SK-N-SH (cell line): ENCODE measurements around the gene ZNF407. TPM values are rescaled to one million over a fixed set of nuclear protein-coding genes. Genes with fewer than 3 reads are reported as not detected.

Experiments
- CTCF ChIA-PET: fragments of 300-600, 350-600 bp; formaldehyde crosslinking; extraction: SDS; loops from one replicate; lab custom pipeline; 2021; lab: Yijun Ruan, JAX
- POLR2A ChIA-PET: fragments of 350-600 bp; sonication (Branson Sonifier 250); formaldehyde crosslinking; extraction: SDS; loops from one replicate; lab custom pipeline; 2020; ENCODE audit warnings: antibody characterized with exemption, inconsistent platforms; lab: Yijun Ruan, JAX
- DNase-seq: peaks from one replicate; pipeline ENCODE4 v3.0.0; 2012
- H2AFZ ChIP-seq: fragments of 200-600 bp; sonication (generic); 2 replicates; pipeline ENCODE4 v1.8.1; 2016; ENCODE audit warnings: antibody characterized with exemption, mild to moderate bottlenecking, low read depth
- H3F3A ChIP-seq: fragments of 200-600 bp; sonication (generic); replicated peaks from 2 replicates; pipeline ENCODE3; 2016; ENCODE audit warnings: antibody characterized with exemption, mild to moderate bottlenecking; ENCODE audit not compliant: insufficient read depth
- H3K27ac ChIP-seq, 2 experiments: fragments of 200-500 bp in 1 of 2; fragments of 200-600 bp in 1 of 2; sonication (Bioruptor generic) in 1 of 2; sonication (generic), shearing (Covaris generic) in 1 of 2; 2 replicates each; pipeline versions ENCODE4 v1.5.1 to v1.6.1; 2014 to 2016; ENCODE audit warnings: low read depth in 2 of 2, inconsistent platforms in 1 of 2, low read length in 1 of 2, mild to moderate bottlenecking in 1 of 2, mixed read lengths in 1 of 2
- H3K27me3 ChIP-seq: fragments of 200-600 bp; sonication (generic), shearing (Covaris generic); 2 replicates; pipeline ENCODE4 v1.6.1; 2016; ENCODE audit warnings: mixed run types; ENCODE audit not compliant: insufficient read depth
- H3K36me3 ChIP-seq, 2 experiments: fragments of 200-500 bp in 1 of 2; fragments of 200-600 bp in 1 of 2; sonication (Bioruptor generic) in 1 of 2; sonication (generic) in 1 of 2; replicated peaks in 1 of 2; 2 replicates each; pipeline versions ENCODE3 to v1.5.1; 2014 to 2016; ENCODE audit warnings: low read length in 1 of 2, mild to moderate bottlenecking in 1 of 2; ENCODE audit not compliant: insufficient read depth in 2 of 2, control insufficient read depth in 1 of 2
- H3K4me1 ChIP-seq, 2 experiments: fragments of 200-500 bp in 1 of 2; fragments of 200-600 bp in 1 of 2; sonication (Bioruptor generic) in 1 of 2; sonication (generic), shearing (Covaris generic) in 1 of 2; 2 replicates each; pipeline versions ENCODE4 v1.5.1 to v1.6.1; 2014 to 2016; ENCODE audit warnings: low read depth in 1 of 2, low read length in 1 of 2, mixed run types in 1 of 2; ENCODE audit not compliant: insufficient read depth in 2 of 2, control insufficient read depth in 1 of 2
- H3K4me2 ChIP-seq: fragments of 200-600 bp; sonication (generic), shearing (Covaris generic); 2 replicates; pipeline ENCODE4 v1.6.1; 2017; ENCODE audit warnings: mixed run types
- H3K4me3 ChIP-seq, 2 experiments: fragments of 200-500 bp in 1 of 2; fragments of 200-600 bp in 1 of 2; sonication (Bioruptor generic) in 1 of 2; sonication (generic), shearing (Covaris generic) in 1 of 2; 2 replicates each; pipeline versions ENCODE4 v1.5.1 to v1.8.1; 2014 to 2016; ENCODE audit warnings: low read depth in 2 of 2, inconsistent platforms in 1 of 2, low read length in 1 of 2, mild to moderate bottlenecking in 1 of 2, mixed read lengths in 1 of 2, moderate library complexity in 1 of 2
- H3K79me2 ChIP-seq: fragments of 200-600 bp; sonication (generic); 2 replicates; pipeline ENCODE4 v1.8.1; 2017; ENCODE audit warnings: mild to moderate bottlenecking; ENCODE audit not compliant: insufficient read depth
- H3K9ac ChIP-seq: fragments of 200-600 bp; sonication (generic); 2 replicates; pipeline ENCODE4 v1.6.1; 2017; ENCODE audit warnings: mixed run types
- H3K9me2 ChIP-seq: fragments of 200-600 bp; sonication (generic); 2 replicates; pipeline ENCODE4 v1.6.1; 2017; ENCODE audit warnings: mixed run types
- H3K9me3 ChIP-seq: fragments of 200-600 bp; sonication (generic); 2 replicates; pipeline ENCODE4 v1.6.1; 2017; ENCODE audit warnings: mixed run types, mild to moderate bottlenecking, moderate library complexity
- H4K20me1 ChIP-seq: fragments of 200-600 bp; sonication (generic); 2 replicates; pipeline ENCODE4 v1.6.1; 2017; ENCODE audit warnings: mild to moderate bottlenecking, mixed run types; ENCODE audit not compliant: insufficient read depth
- CHD2 ChIP-seq: fragments of 150-350 bp; IDR thresholded peaks from 2 replicates; pipeline ENCODE4 v1.6.1; 2018; ENCODE audit warnings: low read length; ENCODE audit not compliant: partially characterized antibody
- EP300 ChIP-seq, 2 experiments: IDR thresholded peaks; 2 replicates each; pipeline versions ENCODE4 v1.4.0 to v1.6.1; 2012; ENCODE audit warnings: borderline replicate concordance in 1 of 2, low read depth in 1 of 2, low read length in 1 of 2
- FOSL2 ChIP-seq: IDR thresholded peaks from 2 replicates; pipeline ENCODE4 v1.4.0; 2012; ENCODE audit warnings: low read depth, mild to moderate bottlenecking, moderate library complexity, borderline replicate concordance
- FOXJ3 ChIP-seq: sonication (generic); formaldehyde crosslinking; IDR thresholded peaks from 2 replicates; pipeline ENCODE4 v1.5.1; 2020; ENCODE audit warnings: mild to moderate bottlenecking, missing genetic modification reagents
- FOXM1 ChIP-seq: IDR thresholded peaks from 2 replicates; pipeline ENCODE4 v1.4.0; 2012; ENCODE audit warnings: low read depth, mild to moderate bottlenecking
- GABPA ChIP-seq: IDR thresholded peaks from 2 replicates; pipeline ENCODE4 v1.4.0; 2012; ENCODE audit warnings: low read depth, mild to moderate bottlenecking
- JUND ChIP-seq: IDR thresholded peaks from 2 replicates; pipeline ENCODE4 v1.4.0; 2012
- MEF2A ChIP-seq: IDR thresholded peaks from 2 replicates; pipeline ENCODE4 v1.4.0; 2012; ENCODE audit warnings: low read depth, borderline replicate concordance
- MXI1 ChIP-seq: IDR thresholded peaks from 2 replicates; pipeline ENCODE4 v1.6.1; 2012; ENCODE audit warnings: mild to moderate bottlenecking, low read depth, low read length, improper control_type of control experiment
- NFIC ChIP-seq: IDR thresholded peaks from 2 replicates; pipeline ENCODE4 v1.4.0; 2012; ENCODE audit warnings: borderline replicate concordance
- RFX5 ChIP-seq: IDR thresholded peaks from 2 replicates; pipeline ENCODE4 v1.6.1; 2012; ENCODE audit warnings: mild to moderate bottlenecking, improper control_type of control experiment, low read length
- RXRA ChIP-seq: IDR thresholded peaks from 2 replicates; pipeline ENCODE4 v1.4.0; 2012; ENCODE audit warnings: low read depth, mild to moderate bottlenecking, borderline replicate concordance
- SIN3A ChIP-seq: IDR thresholded peaks from 2 replicates; pipeline ENCODE4 v1.6.1; 2012; ENCODE audit warnings: low read depth, mild to moderate bottlenecking, low read length, moderate library complexity, borderline replicate concordance
- SMC3 ChIP-seq: IDR thresholded peaks from 2 replicates; pipeline ENCODE4 v1.6.1; 2012; ENCODE audit warnings: low read depth, low read length, improper control_type of control experiment
- TEAD4 ChIP-seq: IDR thresholded peaks from 2 replicates; pipeline ENCODE4 v1.4.0; 2012; ENCODE audit warnings: mild to moderate bottlenecking, borderline replicate concordance; ENCODE audit not compliant: insufficient read depth
- WGBS: methylation state at CpG from one replicate; pipeline ENCODE4 v1.1.6; 2017; ENCODE audit warnings: low lambda C conversion rate; 5-methylcytosine and 5-hydroxymethylcytosine counted together
- polyA plus RNA-seq, 3 experiments: library from polyadenylated mRNA; depleted of rRNA; stranded (reverse); fragments of >200 nt; gene quantifications; 2 replicates each; pipeline ENCODE4 v1.2.3, GENCODE V29; 2012
- TF ChIP-seq, protein P1 (sequence below): fragments of 150-350 bp; IDR thresholded peaks from 2 replicates; pipeline ENCODE4 v1.6.1; 2017; ENCODE audit warnings: antibody characterized with exemption, low read length, low read depth, borderline replicate concordance
- TF ChIP-seq, protein P2 (sequence below): fragments of 200-600 bp; sonication (generic); IDR thresholded peaks from 2 replicates; pipeline ENCODE4 v1.6.1; 2017; ENCODE audit warnings: antibody characterized with exemption, mild to moderate bottlenecking, moderate library complexity
- TF ChIP-seq, protein P3 (sequence below): IDR thresholded peaks from 2 replicates; pipeline ENCODE4 v1.4.0; 2012; ENCODE audit warnings: low read depth, borderline replicate concordance
- TF ChIP-seq, protein P4 (sequence below): IDR thresholded peaks from 2 replicates; pipeline ENCODE4 v1.4.0; 2012; ENCODE audit warnings: low read depth
- TF ChIP-seq, protein P5 (sequence below): IDR thresholded peaks from 2 replicates; pipeline ENCODE4 v1.6.1; 2012; ENCODE audit warnings: mild to moderate bottlenecking, low read depth, low read length, moderate library complexity

ZNF407 gene
- polyA plus RNA-seq, 1 of the 3 experiments (the other 2 are of a cell fraction), result 2.6 TPM

DNA sequence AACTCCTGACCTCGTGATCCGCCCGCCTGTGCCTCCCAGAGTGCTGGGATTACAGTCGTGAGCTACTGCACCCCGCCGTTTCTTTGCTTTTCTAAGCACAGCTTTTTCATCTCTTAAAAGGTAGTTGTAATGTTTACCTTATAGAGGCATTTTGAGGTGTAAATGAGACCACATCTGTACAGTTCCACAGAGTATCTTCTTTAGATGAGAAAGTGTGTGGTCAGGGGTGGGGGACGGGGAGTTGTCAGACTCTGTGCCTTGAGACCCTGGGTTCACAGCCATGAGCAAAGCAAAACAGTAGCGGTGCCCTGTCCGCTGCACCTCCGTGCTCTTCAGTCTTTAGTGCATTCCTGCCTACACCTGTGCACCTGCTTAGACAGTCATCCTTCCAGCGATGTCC, 251.6 kb downstream of the ZNF407 start:
- ChIA-PET CTCF (interaction anchor here (0.9 to 1.1 kb wide), 2 partner anchors 9 to 138 kb away, joined by 3 read pairs; no protein-coding TSS in a partner anchor), POLR2A (no interaction called here)

More for the DNA sequence above, 251.6 kb downstream of the ZNF407 start:
- Histone ChIP-seq H3K9me3 (no peaks in the 10 kb centered on the region), H3K27ac (no peak overlapping the region), H4K20me1 (no peaks in the 10 kb centered on the region), H3K9me2 (no peaks in the 10 kb centered on the region), H3K4me1 (no peaks in the 10 kb centered on the region; a peak in 1 of 4 replicates), H3F3A (no peaks in the 10 kb centered on the region), H3K4me2 (no peak overlapping the region), H3K27me3 (no peaks in the 10 kb centered on the region), H2AFZ (no peak overlapping the region), H3K4me3 (no peak overlapping the region), H3K79me2 (no peaks in the 10 kb centered on the region), H3K36me3 (no peaks in the 10 kb centered on the region), H3K9ac (no peak overlapping the region)
- no peak for DNase-seq
- TF ChIP-seq NFIC (no peak), FOXJ3 (CRISPR knock-in tag) (no peak), RXRA (no peak), SMC3 (no peak), GABPA (no peak), JUND (no peak), RFX5 (no peak), MEF2A (no peak), EP300 (IDR thresholded peaks at IDR 0.05; ENCODE audit: borderline replicate concordance in 1 of 2, low read depth in 1 of 2, low read length in 1 of 2) (no peak), TEAD4 (no peak), MXI1 (no peak), CHD2 (no peak), FOXM1 (no peak), SIN3A (no peak), FOSL2 (no peak)
- TF ChIP-seq, protein P1, sequence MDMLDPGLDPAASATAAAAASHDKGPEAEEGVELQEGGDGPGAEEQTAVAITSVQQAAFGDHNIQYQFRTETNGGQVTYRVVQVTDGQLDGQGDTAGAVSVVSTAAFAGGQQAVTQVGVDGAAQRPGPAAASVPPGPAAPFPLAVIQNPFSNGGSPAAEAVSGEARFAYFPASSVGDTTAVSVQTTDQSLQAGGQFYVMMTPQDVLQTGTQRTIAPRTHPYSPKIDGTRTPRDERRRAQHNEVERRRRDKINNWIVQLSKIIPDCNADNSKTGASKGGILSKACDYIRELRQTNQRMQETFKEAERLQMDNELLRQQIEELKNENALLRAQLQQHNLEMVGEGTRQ, result no peak
- TF ChIP-seq, protein P2, sequence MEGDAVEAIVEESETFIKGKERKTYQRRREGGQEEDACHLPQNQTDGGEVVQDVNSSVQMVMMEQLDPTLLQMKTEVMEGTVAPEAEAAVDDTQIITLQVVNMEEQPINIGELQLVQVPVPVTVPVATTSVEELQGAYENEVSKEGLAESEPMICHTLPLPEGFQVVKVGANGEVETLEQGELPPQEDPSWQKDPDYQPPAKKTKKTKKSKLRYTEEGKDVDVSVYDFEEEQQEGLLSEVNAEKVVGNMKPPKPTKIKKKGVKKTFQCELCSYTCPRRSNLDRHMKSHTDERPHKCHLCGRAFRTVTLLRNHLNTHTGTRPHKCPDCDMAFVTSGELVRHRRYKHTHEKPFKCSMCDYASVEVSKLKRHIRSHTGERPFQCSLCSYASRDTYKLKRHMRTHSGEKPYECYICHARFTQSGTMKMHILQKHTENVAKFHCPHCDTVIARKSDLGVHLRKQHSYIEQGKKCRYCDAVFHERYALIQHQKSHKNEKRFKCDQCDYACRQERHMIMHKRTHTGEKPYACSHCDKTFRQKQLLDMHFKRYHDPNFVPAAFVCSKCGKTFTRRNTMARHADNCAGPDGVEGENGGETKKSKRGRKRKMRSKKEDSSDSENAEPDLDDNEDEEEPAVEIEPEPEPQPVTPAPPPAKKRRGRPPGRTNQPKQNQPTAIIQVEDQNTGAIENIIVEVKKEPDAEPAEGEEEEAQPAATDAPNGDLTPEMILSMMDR, result no peak
- TF ChIP-seq, protein P3, sequence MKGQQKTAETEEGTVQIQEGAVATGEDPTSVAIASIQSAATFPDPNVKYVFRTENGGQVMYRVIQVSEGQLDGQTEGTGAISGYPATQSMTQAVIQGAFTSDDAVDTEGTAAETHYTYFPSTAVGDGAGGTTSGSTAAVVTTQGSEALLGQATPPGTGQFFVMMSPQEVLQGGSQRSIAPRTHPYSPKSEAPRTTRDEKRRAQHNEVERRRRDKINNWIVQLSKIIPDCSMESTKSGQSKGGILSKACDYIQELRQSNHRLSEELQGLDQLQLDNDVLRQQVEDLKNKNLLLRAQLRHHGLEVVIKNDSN, result no peak
- TF ChIP-seq, protein P4, sequence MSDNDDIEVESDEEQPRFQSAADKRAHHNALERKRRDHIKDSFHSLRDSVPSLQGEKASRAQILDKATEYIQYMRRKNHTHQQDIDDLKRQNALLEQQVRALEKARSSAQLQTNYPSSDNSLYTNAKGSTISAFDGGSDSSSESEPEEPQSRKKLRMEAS, result no peak
- TF ChIP-seq, protein P5, sequence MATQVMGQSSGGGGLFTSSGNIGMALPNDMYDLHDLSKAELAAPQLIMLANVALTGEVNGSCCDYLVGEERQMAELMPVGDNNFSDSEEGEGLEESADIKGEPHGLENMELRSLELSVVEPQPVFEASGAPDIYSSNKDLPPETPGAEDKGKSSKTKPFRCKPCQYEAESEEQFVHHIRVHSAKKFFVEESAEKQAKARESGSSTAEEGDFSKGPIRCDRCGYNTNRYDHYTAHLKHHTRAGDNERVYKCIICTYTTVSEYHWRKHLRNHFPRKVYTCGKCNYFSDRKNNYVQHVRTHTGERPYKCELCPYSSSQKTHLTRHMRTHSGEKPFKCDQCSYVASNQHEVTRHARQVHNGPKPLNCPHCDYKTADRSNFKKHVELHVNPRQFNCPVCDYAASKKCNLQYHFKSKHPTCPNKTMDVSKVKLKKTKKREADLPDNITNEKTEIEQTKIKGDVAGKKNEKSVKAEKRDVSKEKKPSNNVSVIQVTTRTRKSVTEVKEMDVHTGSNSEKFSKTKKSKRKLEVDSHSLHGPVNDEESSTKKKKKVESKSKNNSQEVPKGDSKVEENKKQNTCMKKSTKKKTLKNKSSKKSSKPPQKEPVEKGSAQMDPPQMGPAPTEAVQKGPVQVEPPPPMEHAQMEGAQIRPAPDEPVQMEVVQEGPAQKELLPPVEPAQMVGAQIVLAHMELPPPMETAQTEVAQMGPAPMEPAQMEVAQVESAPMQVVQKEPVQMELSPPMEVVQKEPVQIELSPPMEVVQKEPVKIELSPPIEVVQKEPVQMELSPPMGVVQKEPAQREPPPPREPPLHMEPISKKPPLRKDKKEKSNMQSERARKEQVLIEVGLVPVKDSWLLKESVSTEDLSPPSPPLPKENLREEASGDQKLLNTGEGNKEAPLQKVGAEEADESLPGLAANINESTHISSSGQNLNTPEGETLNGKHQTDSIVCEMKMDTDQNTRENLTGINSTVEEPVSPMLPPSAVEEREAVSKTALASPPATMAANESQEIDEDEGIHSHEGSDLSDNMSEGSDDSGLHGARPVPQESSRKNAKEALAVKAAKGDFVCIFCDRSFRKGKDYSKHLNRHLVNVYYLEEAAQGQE, result no peak
- WGBS, result 97% methylated on average over 11 of the region's 11 CpGs
